ENCODE data around the gene ITGA8. TPM values are rescaled to one million over a fixed set of nuclear protein-coding genes. Genes with fewer than 3 reads are reported as not detected.

ITGA8 gene
- total and polyA plus RNA-seq, 9 of the 15 experiments (the other 6 are each of a cell fraction or from before 2014, with no cell fraction given), result 0.01 to 0.07 (median 0.04) TPM; not detected in 5

GRCh38 chr10:15754937-15755336, 35.2 kb upstream of the ITGA8 start:
- intact Hi-C loops (cut with micrococcal nuclease) (no loop called here), in situ Hi-C loops (cut with MboI) (no loop called here)
- TF ChIP-seq FOS (IDR thresholded peaks at IDR 0.05; ENCODE audit: extremely low read depth, insufficient read length) (no peak), BHLHE40 (IDR thresholded peaks at IDR 0.05; ENCODE audit: low read length) (0 out of 2 replicates have a peak, but pooled peaks have one; percentile 34), RFX1 (IDR thresholded peaks at IDR 0.05) (peak; percentile 54)
- TF ChIP-seq, protein P1, sequence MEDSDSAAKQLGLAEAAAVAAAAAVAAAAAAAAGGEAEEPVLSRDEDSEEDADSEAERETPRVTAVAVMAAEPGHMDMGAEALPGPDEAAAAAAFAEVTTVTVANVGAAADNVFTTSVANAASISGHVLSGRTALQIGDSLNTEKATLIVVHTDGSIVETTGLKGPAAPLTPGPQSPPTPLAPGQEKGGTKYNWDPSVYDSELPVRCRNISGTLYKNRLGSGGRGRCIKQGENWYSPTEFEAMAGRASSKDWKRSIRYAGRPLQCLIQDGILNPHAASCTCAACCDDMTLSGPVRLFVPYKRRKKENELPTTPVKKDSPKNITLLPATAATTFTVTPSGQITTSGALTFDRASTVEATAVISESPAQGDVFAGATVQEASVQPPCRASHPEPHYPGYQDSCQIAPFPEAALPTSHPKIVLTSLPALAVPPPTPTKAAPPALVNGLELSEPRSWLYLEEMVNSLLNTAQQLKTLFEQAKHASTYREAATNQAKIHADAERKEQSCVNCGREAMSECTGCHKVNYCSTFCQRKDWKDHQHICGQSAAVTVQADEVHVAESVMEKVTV (CRISPR knock-in tag; IDR thresholded peaks at IDR 0.05), result no peak
- ATAC-seq (no peak), FAIRE-seq (no peak), DNase-seq (ENCODE audit: extremely low read depth in 1 of 4, low spot score in 3 of 4) (no peak)
- H3K4me1 ChIP-seq (replicated peaks in 1 of 2; ENCODE audit: control insufficient read depth in 2 of 2, insufficient read depth in 2 of 2, low read length in 2 of 2), result no peaks in the 10 kb centered on the region
- H3K27ac ChIP-seq (ENCODE audit: extremely low read depth, low read depth, low read length), result no peak overlapping the region
- CTCF ChIA-PET (ENCODE audit: low intra/inter-chr PET ratio), result no interaction called here
- H3K9me1 ChIP-seq (ENCODE audit: control insufficient read depth, insufficient read depth, low read length), result no peaks in the 10 kb centered on the region
- WGBS (ENCODE audit: insufficient coverage, low coverage, missing lambda C conversion rate), result 3% methylated on average over 2 of the region's 2 CpGs
- H3K36me3 ChIP-seq (ENCODE audit: control insufficient read depth, insufficient read depth, low read length), result no peaks in the 10 kb centered on the region
- no peaks in the 10 kb centered on the region for H4K20me1 ChIP-seq (replicated peaks; ENCODE audit: control insufficient read depth, insufficient read depth, low read length)
- no peak overlapping the region for H3K9ac ChIP-seq (ENCODE audit: insufficient read depth in 1 of 2, low read depth in 2 of 2, low read length in 2 of 2)
- H3K9me3 ChIP-seq (replicated peaks; ENCODE audit: control insufficient read depth, insufficient read depth, low read depth, low read length), result no peaks in the 10 kb centered on the region
- POLR2A ChIA-PET, result no interaction called here
- no TSS peak for BruUV-seq (replicated peaks)
- no peak overlapping the region for H2AFZ ChIP-seq (ENCODE audit: low read depth, low read length)
- H3K27me3 ChIP-seq (ENCODE audit: control insufficient read depth in 2 of 2, insufficient read depth in 2 of 2, low read length in 2 of 2), result 0 out of 5 replicates have a peak, but pooled peaks cover 0 to 4% of the 10 kb centered on the region in 2 experiments
- H3K4me2 ChIP-seq (ENCODE audit: insufficient read depth, low read length), result no peak overlapping the region
- H3K79me2 ChIP-seq (ENCODE audit: control insufficient read depth, insufficient read depth, low read length), result no peaks in the 10 kb centered on the region
- no peak overlapping the region for H3K4me3 ChIP-seq

GRCh38 chr10:15751046-15751445, 31.3 kb upstream of the ITGA8 start:
- H4K20me1 ChIP-seq (replicated peaks; ENCODE audit: control insufficient read depth, insufficient read depth, low read length), result no peaks in the 10 kb centered on the region
- no peak overlapping the region for H3K27ac ChIP-seq (ENCODE audit: extremely low read depth, low read depth, low read length)
- FAIRE-seq, result no peak
- no peak for DNase-seq (ENCODE audit: extremely low read depth in 1 of 4, low spot score in 3 of 4)
- no peak overlapping the region for H2AFZ ChIP-seq (ENCODE audit: low read depth, low read length)
- H3K36me3 ChIP-seq (ENCODE audit: control insufficient read depth, insufficient read depth, low read length), result no peaks in the 10 kb centered on the region
- no peaks in the 10 kb centered on the region for H3K9me1 ChIP-seq (ENCODE audit: control insufficient read depth, insufficient read depth, low read length)
- H3K4me1 ChIP-seq (replicated peaks in 1 of 2; ENCODE audit: control insufficient read depth in 2 of 2, insufficient read depth in 2 of 2, low read length in 2 of 2), result no peaks in the 10 kb centered on the region
- intact Hi-C loops (cut with micrococcal nuclease) (no loop called here), in situ Hi-C loops (cut with MboI) (no loop called here)
- no peak overlapping the region for H3K9ac ChIP-seq (ENCODE audit: insufficient read depth in 1 of 2, low read depth in 2 of 2, low read length in 2 of 2)
- 27% methylated on average over 5 of the region's 5 CpGs for WGBS (ENCODE audit: insufficient coverage, low coverage, missing lambda C conversion rate)
- H3K4me2 ChIP-seq (ENCODE audit: insufficient read depth, low read length), result no peak overlapping the region
- no peaks in the 10 kb centered on the region for H3K9me3 ChIP-seq (replicated peaks; ENCODE audit: control insufficient read depth, insufficient read depth, low read depth, low read length)
- no peak overlapping the region for H3K4me3 ChIP-seq
- ATAC-seq, result no peak
- no peaks in the 10 kb centered on the region for H3K79me2 ChIP-seq (ENCODE audit: control insufficient read depth, insufficient read depth, low read length)
- ChIA-PET CTCF (ENCODE audit: low intra/inter-chr PET ratio) (no interaction called here), POLR2A (no interaction called here)
- H3K27me3 ChIP-seq (ENCODE audit: control insufficient read depth in 2 of 2, insufficient read depth in 2 of 2, low read length in 2 of 2), result 0 out of 5 replicates have a peak, but pooled peaks cover 0 to 4% of the 10 kb centered on the region in 2 experiments
- BruUV-seq (replicated peaks), result no TSS peak
- TF ChIP-seq E2F3 (CRISPR knock-in tag; IDR thresholded peaks at IDR 0.05) (no peak), CCAR2 (IDR thresholded peaks at IDR 0.05; ENCODE audit: low read depth, low read length) (no peak), ZNF551 (CRISPR knock-in tag; IDR thresholded peaks at IDR 0.05) (no peak), GABPA (tag; conservative IDR thresholded peaks at IDR 0.05; ENCODE audit: low read depth) (no peak), U2AF1 (optimal IDR thresholded peaks at IDR 0.05; ENCODE audit: low read depth, low read length) (no peak), ZNF12 (CRISPR knock-in tag; IDR thresholded peaks at IDR 0.05) (no peak), HMGN3 (IDR thresholded peaks at IDR 0.05; ENCODE audit: borderline replicate concordance, extremely low read depth, insufficient read length, low read depth, low read length) (no peak)
